Measurements from ENCODE around the gene CSTB.

Gene CSTB

DNA sequence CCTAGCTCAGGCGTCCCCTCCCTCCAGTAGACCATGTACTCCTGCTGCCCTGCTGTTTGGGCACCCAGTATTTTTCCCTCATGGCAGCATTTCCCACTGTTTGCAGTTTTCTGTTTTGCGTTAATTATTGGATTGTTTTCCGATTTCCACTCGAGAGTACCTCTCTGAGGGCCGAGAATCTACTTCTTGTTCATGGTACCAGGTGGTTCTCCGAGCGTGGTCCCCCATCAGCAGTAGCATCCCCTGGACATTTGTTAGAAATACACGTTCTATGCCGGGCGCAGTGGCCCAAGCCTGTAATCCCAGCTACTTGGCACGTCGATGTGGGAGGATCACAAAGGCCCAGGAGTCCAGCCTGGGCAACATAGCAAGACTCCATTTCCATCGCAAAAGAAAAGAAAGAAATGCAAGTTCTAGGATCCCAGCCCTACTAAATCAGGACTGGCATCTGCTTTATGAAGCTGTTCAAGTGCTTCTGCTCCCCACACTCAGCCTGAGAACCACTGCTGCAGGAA lies 14.0 kb upstream of the CSTB start:
- TF ChIP-seq EZH2phosphoT487 (IDR thresholded peaks at IDR 0.05; ENCODE audit: borderline replicate concordance) = no peak
- TF ChIP-seq, protein P1, sequence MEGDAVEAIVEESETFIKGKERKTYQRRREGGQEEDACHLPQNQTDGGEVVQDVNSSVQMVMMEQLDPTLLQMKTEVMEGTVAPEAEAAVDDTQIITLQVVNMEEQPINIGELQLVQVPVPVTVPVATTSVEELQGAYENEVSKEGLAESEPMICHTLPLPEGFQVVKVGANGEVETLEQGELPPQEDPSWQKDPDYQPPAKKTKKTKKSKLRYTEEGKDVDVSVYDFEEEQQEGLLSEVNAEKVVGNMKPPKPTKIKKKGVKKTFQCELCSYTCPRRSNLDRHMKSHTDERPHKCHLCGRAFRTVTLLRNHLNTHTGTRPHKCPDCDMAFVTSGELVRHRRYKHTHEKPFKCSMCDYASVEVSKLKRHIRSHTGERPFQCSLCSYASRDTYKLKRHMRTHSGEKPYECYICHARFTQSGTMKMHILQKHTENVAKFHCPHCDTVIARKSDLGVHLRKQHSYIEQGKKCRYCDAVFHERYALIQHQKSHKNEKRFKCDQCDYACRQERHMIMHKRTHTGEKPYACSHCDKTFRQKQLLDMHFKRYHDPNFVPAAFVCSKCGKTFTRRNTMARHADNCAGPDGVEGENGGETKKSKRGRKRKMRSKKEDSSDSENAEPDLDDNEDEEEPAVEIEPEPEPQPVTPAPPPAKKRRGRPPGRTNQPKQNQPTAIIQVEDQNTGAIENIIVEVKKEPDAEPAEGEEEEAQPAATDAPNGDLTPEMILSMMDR (conservative IDR thresholded peaks at IDR 0.05; ENCODE audit: low read length) = no peak
- Histone ChIP-seq H3F3A (ENCODE audit: low read depth) (no peaks in the 10 kb centered on the region; the same call in 1 of the 2 replicates), H2AFZ (ENCODE audit: low read length) (no peak overlapping the region; the same call in 1 of the 2 replicates)

DNA sequence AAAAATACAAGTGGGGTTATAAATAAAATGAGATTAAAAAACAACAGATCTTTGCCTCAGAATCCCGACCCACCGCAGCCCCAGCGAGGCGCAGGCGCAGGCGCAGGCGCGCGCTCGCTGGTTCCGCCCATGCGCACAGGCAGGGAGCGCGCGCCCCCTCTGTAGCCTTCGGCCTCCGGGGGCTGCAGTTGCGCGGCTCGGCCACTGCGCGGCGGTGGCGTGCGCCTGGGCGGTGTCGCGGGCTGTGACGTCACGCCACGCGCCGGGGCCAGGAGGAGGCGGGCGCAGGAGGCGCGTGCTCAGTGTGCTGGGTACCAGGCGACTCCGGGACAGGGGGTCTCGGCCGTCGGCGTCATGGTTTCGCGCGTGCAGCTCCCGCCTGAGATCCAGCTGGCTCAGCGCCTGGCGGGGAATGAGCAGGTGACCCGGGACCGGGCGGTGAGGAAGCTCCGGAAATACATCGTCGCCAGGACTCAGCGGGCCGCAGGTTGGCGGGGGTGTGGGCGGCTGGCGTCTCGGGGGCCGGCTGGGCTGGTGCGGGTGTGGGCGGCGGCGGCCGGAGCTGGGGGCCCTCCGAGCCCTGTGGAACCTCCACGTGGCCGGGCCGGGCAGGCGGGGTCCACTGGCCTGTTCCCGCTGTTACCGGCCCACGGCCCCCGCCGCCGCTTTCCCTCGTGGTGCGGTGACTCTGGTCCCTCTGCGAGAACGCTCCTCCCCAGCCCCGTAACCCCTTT lies 13.3 kb upstream of the CSTB start, which contains the start of gene RRP1:
Gene RRP1 (plus strand): TSS at position 302 of the 734 bp plus-strand sequence. CDS start 53 bp downstream, at position 355.
- Histone ChIP-seq H3K4me1 (ENCODE audit: insufficient read depth, low read length, poor library complexity, severe bottlenecking) (peaks cover 21% of the 10 kb centered on the region), H4K20me1 (ENCODE audit: insufficient read depth, low read length, poor library complexity, severe bottlenecking) (peaks cover 28% of the 10 kb centered on the region), H3F3A (ENCODE audit: low read depth) (no peaks in the 10 kb centered on the region; the same call in 1 of the 2 replicates), H3K36me3 (ENCODE audit: insufficient read depth, low read length) (peaks cover 27% of the 10 kb centered on the region; the same call in 1 of the 2 replicates), H3K4me3 (ENCODE audit: low read length, poor library complexity, severe bottlenecking) (peak within 1 kb of the TSS; percentile 96), H3K9me3 (ENCODE audit: insufficient read depth, low read depth, low read length) (no peaks in the 10 kb centered on the region), H3K9ac (ENCODE audit: low read depth, low read length, poor library complexity, severe bottlenecking) (peak within 1 kb of the TSS; percentile 87), H3K9me2 (replicated peaks; ENCODE audit: low read depth, low read length) (no peaks in the 10 kb centered on the region), H3K27me3 (ENCODE audit: insufficient read depth, low read length, poor library complexity, severe bottlenecking) (no peaks in the 10 kb centered on the region), H3K79me2 (ENCODE audit: insufficient read depth, low read length) (peaks cover 50% of the 10 kb centered on the region), H2AFZ (ENCODE audit: low read length) (peak within 1 kb of the TSS; percentile 97), H3K4me2 (ENCODE audit: low read depth, low read length, poor library complexity, severe bottlenecking) (peak within 1 kb of the TSS; percentile 96)
- TF ChIP-seq, protein P1 (conservative IDR thresholded peaks at IDR 0.05; ENCODE audit: low read length) = peak; percentile 77
- no peak for TF ChIP-seq EZH2phosphoT487 (IDR thresholded peaks at IDR 0.05; ENCODE audit: borderline replicate concordance)

More for the DNA sequence above, 14.0 kb upstream of the CSTB start:
- Histone ChIP-seq H3K9ac (ENCODE audit: low read depth, low read length, poor library complexity, severe bottlenecking) (peak overlapping the region; percentile 87), H3K36me3 (ENCODE audit: insufficient read depth, low read length) (peaks cover 30% of the 10 kb centered on the region; the same call in 1 of the 2 replicates), H3K4me3 (ENCODE audit: low read length, poor library complexity, severe bottlenecking) (peak overlapping the region; percentile 96), H4K20me1 (ENCODE audit: insufficient read depth, low read length, poor library complexity, severe bottlenecking) (peaks cover 28% of the 10 kb centered on the region), H3K79me2 (ENCODE audit: insufficient read depth, low read length) (peaks cover 55% of the 10 kb centered on the region), H3K4me1 (ENCODE audit: insufficient read depth, low read length, poor library complexity, severe bottlenecking) (peaks cover 21% of the 10 kb centered on the region), H3K9me2 (replicated peaks; ENCODE audit: low read depth, low read length) (no peaks in the 10 kb centered on the region), H3K9me3 (ENCODE audit: insufficient read depth, low read depth, low read length) (no peaks in the 10 kb centered on the region), H3K27me3 (ENCODE audit: insufficient read depth, low read length, poor library complexity, severe bottlenecking) (no peaks in the 10 kb centered on the region), H3K4me2 (ENCODE audit: low read depth, low read length, poor library complexity, severe bottlenecking) (peak overlapping the region; percentile 96)

DNA sequence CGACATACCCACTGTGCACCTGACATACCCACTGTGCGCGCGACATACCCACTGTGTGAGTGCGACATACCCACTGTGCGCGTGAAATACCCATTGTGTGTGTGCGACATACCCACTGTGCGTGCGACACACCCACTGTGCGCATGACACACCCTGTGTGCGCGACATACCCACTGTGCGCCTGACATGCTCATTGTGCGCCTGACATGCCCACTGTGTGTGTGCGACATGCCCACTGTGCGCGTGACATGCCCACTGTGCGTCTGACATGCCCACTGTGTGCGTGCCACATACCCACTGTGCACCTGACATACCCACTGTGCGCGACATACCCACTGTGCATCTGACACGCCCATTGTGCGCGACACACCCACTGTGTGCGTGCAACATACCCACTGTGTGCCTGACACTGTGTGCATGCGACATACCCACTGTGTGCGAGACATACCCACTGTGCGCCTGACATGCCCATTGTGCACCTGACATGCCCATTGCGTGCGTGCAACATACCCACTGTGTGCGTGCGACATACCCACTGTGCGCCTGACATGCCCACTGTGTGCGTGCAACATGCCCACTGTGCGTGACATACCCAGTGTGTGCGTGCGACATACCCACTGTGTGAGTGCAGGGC lies 10.8 kb upstream of the CSTB start:
- H3K9me3 ChIP-seq (ENCODE audit: insufficient read depth, low read depth, low read length) = no peaks in the 10 kb centered on the region
- no peaks in the 10 kb centered on the region; the same call in 1 of the 2 replicates for H3F3A ChIP-seq (ENCODE audit: low read depth)
- H3K27me3 ChIP-seq (ENCODE audit: insufficient read depth, low read length, poor library complexity, severe bottlenecking) = no peaks in the 10 kb centered on the region
- H2AFZ ChIP-seq (ENCODE audit: low read length) = no peak overlapping the region
- peaks cover 26% of the 10 kb centered on the region for H3K79me2 ChIP-seq (ENCODE audit: insufficient read depth, low read length)
- peaks cover 29% of the 10 kb centered on the region for H3K4me1 ChIP-seq (ENCODE audit: insufficient read depth, low read length, poor library complexity, severe bottlenecking)
- no peaks in the 10 kb centered on the region for H3K9me2 ChIP-seq (replicated peaks; ENCODE audit: low read depth, low read length)
- H3K4me3 ChIP-seq (ENCODE audit: low read length, poor library complexity, severe bottlenecking) = no peak overlapping the region
- no peak overlapping the region for H3K4me2 ChIP-seq (ENCODE audit: low read depth, low read length, poor library complexity, severe bottlenecking)
- peaks cover 16% of the 10 kb centered on the region for H4K20me1 ChIP-seq (ENCODE audit: insufficient read depth, low read length, poor library complexity, severe bottlenecking)
- H3K9ac ChIP-seq (ENCODE audit: low read depth, low read length, poor library complexity, severe bottlenecking) = no peak overlapping the region
- TF ChIP-seq, protein P1 (conservative IDR thresholded peaks at IDR 0.05; ENCODE audit: low read length) = no peak
- TF ChIP-seq EZH2phosphoT487 (IDR thresholded peaks at IDR 0.05; ENCODE audit: borderline replicate concordance) = no peak
- peaks cover 2% of the 10 kb centered on the region; the same call in 1 of the 2 replicates for H3K36me3 ChIP-seq (ENCODE audit: insufficient read depth, low read length)

All from Loucy (cell line).